ENCODE results near the gene QRFP. TPM values are rescaled to one million over a fixed set of nuclear protein-coding genes. Genes with fewer than 3 reads are reported as not detected.

Gene QRFP
- total RNA-seq, 1 donor from 2014 or later = not detected

GRCh38 chr9:130891688-130892476, 4.7 kb downstream of the QRFP start:
- H3K9me3 ChIP-seq = no peaks in the 10 kb centered on the region

DNA sequence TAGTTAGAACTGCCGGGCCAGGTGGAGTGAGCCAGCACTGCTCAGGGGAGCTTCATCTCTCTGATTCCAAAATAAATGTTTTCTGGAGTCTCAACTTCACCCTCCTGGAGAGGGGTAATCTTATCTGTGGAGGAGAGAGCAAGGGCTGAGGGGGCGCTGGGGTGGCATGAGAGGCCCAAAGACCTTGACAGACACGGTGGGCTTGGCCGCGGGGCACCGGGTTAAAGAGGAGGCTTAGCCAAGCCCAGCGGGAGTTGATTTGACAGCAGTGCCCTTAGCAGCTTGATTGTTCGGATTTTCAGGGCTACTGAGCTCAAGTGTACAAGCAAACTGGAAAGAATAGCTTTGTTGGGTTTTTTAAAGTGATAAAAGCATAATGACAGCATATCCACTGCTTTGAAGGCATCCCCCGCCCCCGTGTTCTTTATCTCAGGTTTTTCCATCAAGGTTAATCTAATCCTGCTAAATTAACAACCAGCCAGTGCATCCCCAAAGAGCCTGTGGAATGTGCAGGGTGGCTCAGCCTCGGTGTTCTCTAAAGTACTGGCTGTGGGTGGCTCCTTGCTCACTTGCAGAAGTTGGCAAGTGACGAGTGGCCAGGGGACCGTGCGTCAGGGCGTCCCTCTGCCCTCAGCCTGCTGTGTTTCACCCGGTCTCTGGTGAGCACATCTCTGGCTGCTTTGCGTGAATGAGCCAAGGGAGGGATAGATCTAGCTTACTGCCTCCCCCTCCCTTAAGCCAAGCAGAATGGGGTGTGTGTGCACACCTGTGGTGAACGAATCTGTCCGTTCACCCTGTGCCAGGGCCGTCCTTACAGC, 5.5 kb downstream of the QRFP start:
- intact Hi-C loops (cut with DNase I) = no loop called here
- Histone ChIP-seq H3K27me3 (no peaks in the 10 kb centered on the region), H3K36me3 (peaks cover 58 to 77% of the 10 kb centered on the region in 2 donors), H3K27ac (no peak overlapping the region), H3K4me1 (peaks cover 0 to 11% of the 10 kb centered on the region in 2 donors), H3K4me3 (no peak overlapping the region), H3K9me3 (no peaks in the 10 kb centered on the region)
- no peak for TF ChIP-seq CTCF (IDR thresholded peaks at IDR 0.05)
- no peak for DNase-seq (ENCODE audit: low spot score in 2 of 2)

More at GRCh38 chr9:130891688-130892476, 4.7 kb downstream of the QRFP start:
- no peak for DNase-seq (ENCODE audit: low spot score in 2 of 2)
- H3K27me3 ChIP-seq = no peaks in the 10 kb centered on the region
- no peak overlapping the region for H3K4me3 ChIP-seq
- no peak overlapping the region for H3K27ac ChIP-seq
- H3K4me1 ChIP-seq = peaks cover 0 to 11% of the 10 kb centered on the region in 2 donors
- peaks cover 50 to 69% of the 10 kb centered on the region in 2 donors for H3K36me3 ChIP-seq
- TF ChIP-seq CTCF (IDR thresholded peaks at IDR 0.05) = no peak
- intact Hi-C loops (cut with DNase I) = no loop called here

DNA sequence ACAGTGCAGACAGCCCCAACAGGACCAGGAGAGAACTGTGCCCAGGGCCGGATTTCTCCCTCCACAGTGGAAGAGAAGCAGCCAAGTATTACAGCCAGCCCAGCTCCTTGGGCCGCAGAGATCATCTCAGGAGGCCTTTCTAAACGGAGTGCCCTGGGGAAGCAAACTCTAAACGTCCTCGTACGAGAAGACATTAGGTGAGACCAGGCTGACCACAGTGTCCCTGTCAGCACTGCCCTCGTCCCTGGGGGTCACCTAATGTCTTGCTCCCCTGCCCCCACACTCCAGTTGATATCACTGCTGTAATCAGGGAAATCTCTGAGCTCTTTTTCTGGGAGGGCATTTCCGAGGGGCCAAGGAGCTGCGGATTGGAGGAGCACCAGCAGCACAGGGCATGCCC, 6.5 kb downstream of the QRFP start:
- no peaks in the 10 kb centered on the region for H3K9me3 ChIP-seq
- peaks cover 0 to 11% of the 10 kb centered on the region in 2 donors for H3K4me1 ChIP-seq
- H3K36me3 ChIP-seq = peaks cover 68 to 86% of the 10 kb centered on the region in 2 donors
- no peak for TF ChIP-seq CTCF (IDR thresholded peaks at IDR 0.05)
- no peaks in the 10 kb centered on the region for H3K27me3 ChIP-seq
- no peak for DNase-seq (ENCODE audit: low spot score in 2 of 2)
- no peak overlapping the region for H3K27ac ChIP-seq
- intact Hi-C loops (cut with DNase I) = no loop called here
- no peak overlapping the region for H3K4me3 ChIP-seq

DNA sequence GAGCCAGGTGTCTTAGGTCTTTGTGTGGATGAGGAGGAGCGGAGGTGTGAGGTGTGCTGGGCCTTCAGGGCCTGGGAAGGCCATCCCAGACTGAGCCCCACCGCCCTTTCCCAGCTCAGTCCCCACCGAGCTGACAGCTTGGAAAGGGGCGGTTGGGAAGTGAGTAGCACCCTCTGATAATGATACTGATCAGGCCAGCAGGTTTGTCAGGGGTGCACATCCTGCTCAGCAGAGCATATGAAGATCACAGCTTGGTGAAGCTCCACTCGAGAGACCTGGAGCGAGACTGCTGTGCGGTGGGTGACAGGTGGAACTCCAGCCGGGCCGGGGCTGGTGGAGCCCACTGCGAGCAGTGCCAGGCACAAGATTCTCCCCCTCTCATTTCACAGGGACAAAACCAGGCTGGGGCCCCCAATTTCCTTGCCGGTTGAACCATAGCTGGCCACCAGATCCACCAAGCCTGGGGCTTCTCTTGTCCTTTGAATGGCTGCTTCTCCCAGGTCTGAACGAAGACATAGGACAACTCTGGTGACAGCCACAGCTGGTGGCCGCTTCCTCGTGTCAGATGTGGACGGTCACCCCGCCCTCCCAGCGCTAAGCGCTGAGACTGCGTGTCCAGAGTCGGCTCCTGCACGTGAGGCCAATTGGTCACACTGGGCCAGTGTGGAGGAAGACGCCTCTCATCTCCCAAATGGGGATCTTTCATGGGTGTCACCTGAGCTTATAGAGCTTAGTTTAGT, 8.3 kb downstream of the QRFP start:
- Histone ChIP-seq H3K27ac (no peak overlapping the region), H3K4me1 (peaks cover 0 to 6% of the 10 kb centered on the region in 2 donors), H3K9me3 (no peaks in the 10 kb centered on the region), H3K4me3 (no peak overlapping the region), H3K27me3 (no peaks in the 10 kb centered on the region), H3K36me3 (peaks cover 83 to 98% of the 10 kb centered on the region in 2 donors)
- intact Hi-C loops (cut with DNase I) = no loop called here
- DNase-seq (ENCODE audit: low spot score in 2 of 2) = no peak
- no peak for TF ChIP-seq CTCF (IDR thresholded peaks at IDR 0.05)

GRCh38 chr9:130887494-130888144, 9.0 kb downstream of the QRFP start:
- no peaks in the 10 kb centered on the region for H3K27me3 ChIP-seq
- TF ChIP-seq CTCF (IDR thresholded peaks at IDR 0.05) = no peak
- H3K9me3 ChIP-seq = no peaks in the 10 kb centered on the region
- no peak for DNase-seq (ENCODE audit: low spot score in 2 of 2)
- no peak overlapping the region for H3K27ac ChIP-seq
- intact Hi-C loops (cut with DNase I) = no loop called here
- peaks cover 0 to 6% of the 10 kb centered on the region in 2 donors for H3K4me1 ChIP-seq
- peaks cover 84 to 97% of the 10 kb centered on the region in 2 donors for H3K36me3 ChIP-seq
- no peak overlapping the region for H3K4me3 ChIP-seq

All from ascending aorta (tissue), 2 donors.